Muscle layer of duodenum (tissue), 2 donors: ENCODE measurements around the gene MMS22L.
"Not testable (repeated sequence)": the region's sequence is repeated elsewhere in the genome, so short reads cannot be mapped to it uniquely, and the experiment has no call there.

Source experiments
- H3K27ac ChIP-seq: one replicate; pipeline ENCODE4 v1.7.0; 2013; ENCODE audit warnings: mild to moderate bottlenecking, low read length
- H3K27me3 ChIP-seq: one replicate; pipeline ENCODE4 v1.7.0; 2013; ENCODE audit warnings: low read depth, mild to moderate bottlenecking, control low read depth, low read length
- H3K36me3 ChIP-seq, 2 donors: one replicate each; pipeline ENCODE4 v1.7.0; 2013; ENCODE audit warnings: low read length in 2 of 2, control low read depth in 1 of 2, mild to moderate bottlenecking in 1 of 2; ENCODE audit not compliant: insufficient read depth in 2 of 2, control insufficient read depth in 1 of 2
- H3K4me1 ChIP-seq, 2 donors: one replicate each; pipeline ENCODE4 v1.7.0; 2013; ENCODE audit warnings: low read length in 2 of 2, mild to moderate bottlenecking in 2 of 2, control low read depth in 1 of 2, moderate library complexity in 1 of 2; ENCODE audit not compliant: insufficient read depth in 2 of 2, control insufficient read depth in 1 of 2
- H3K4me3 ChIP-seq, 2 donors: one replicate each; pipeline ENCODE4 v1.7.0; 2013; ENCODE audit warnings: low read length in 2 of 2, low read depth in 1 of 2, mild to moderate bottlenecking in 1 of 2
- H3K9me3 ChIP-seq, 2 donors: one replicate each; pipeline ENCODE4 v1.7.0; 2013; ENCODE audit warnings: low read length in 2 of 2, control low read depth in 1 of 2, mild to moderate bottlenecking in 1 of 2; ENCODE audit not compliant: control insufficient read depth in 1 of 2
- donor health status: healthy.

The MMS22L gene

DNA sequence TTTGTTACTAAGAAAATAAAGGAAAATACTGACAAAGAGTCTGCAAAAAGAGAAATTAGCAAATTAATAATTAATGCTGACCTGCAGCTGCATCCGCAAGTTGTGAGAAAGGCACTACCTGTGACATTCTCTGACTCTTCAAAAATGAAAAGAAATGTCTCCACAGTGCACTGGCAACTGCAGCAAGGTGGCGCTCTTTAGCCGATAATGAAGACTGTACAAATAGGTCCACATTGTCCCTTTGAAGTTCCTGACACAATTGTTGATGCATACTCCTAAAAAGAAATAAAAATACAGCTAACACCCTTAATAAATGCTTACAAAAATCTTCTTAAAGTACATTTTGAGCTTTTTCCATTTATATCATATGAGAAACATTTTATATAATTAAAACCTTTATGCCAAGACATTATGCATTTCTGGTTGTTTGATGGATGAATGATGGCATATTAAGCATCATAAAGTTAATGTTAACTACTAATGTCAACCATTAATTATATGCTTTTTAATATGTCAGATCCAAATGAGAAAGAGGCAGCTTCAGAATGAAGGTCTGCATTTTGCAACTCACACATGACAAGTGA is 96.5 kb downstream of the MMS22L start:
- H3K4me3 ChIP-seq: no peak overlapping the region
- no peaks in the 10 kb centered on the region for H3K9me3 ChIP-seq
- H3K27ac ChIP-seq: no peak overlapping the region
- H3K27me3 ChIP-seq: no peaks in the 10 kb centered on the region
- no peaks in the 10 kb centered on the region for H3K4me1 ChIP-seq
- no peaks in the 10 kb centered on the region for H3K36me3 ChIP-seq

GRCh38 chr6:97177905-97178304 is 105.1 kb downstream of the MMS22L start:
- Histone ChIP-seq H3K27ac (no peak overlapping the region), H3K36me3 (no peaks in the 10 kb centered on the region), H3K27me3 (no peaks in the 10 kb centered on the region), H3K9me3 (no peaks in the 10 kb centered on the region), H3K4me1 (no peaks in the 10 kb centered on the region), H3K4me3 (no peak overlapping the region)

- Histone ChIP-seq H3K27me3 (no peaks in the 10 kb centered on the region), H3K4me3 (no peak overlapping the region), H3K4me1 (no peaks in the 10 kb centered on the region), H3K27ac (no peak overlapping the region), H3K36me3 (peaks cover 0 to 3% of the 10 kb centered on the region in 2 donors), H3K9me3 (no peaks in the 10 kb centered on the region)
Measured at GRCh38 chr6:97176468-97176867, 106.5 kb downstream of the MMS22L start.

- H3K36me3 ChIP-seq: peaks cover 0 to 5% of the 10 kb centered on the region in 2 donors
- H3K4me3 ChIP-seq: no peak overlapping the region
- no peaks in the 10 kb centered on the region for H3K27me3 ChIP-seq
- H3K4me1 ChIP-seq: no peaks in the 10 kb centered on the region
- H3K27ac ChIP-seq: no peak overlapping the region
- no peaks in the 10 kb centered on the region for H3K9me3 ChIP-seq
Measured at GRCh38 chr6:97175806-97176205, 107.2 kb downstream of the MMS22L start.

- Histone ChIP-seq H3K27me3 (no peaks in the 10 kb centered on the region), H3K27ac (no peak overlapping the region), H3K36me3 (peaks cover 0 to 5% of the 10 kb centered on the region in 2 donors), H3K4me1 (no peaks in the 10 kb centered on the region), H3K9me3 (no peaks in the 10 kb centered on the region), H3K4me3 (no peak overlapping the region)
Measured at GRCh38 chr6:97174471-97174870, 108.5 kb downstream of the MMS22L start.

DNA sequence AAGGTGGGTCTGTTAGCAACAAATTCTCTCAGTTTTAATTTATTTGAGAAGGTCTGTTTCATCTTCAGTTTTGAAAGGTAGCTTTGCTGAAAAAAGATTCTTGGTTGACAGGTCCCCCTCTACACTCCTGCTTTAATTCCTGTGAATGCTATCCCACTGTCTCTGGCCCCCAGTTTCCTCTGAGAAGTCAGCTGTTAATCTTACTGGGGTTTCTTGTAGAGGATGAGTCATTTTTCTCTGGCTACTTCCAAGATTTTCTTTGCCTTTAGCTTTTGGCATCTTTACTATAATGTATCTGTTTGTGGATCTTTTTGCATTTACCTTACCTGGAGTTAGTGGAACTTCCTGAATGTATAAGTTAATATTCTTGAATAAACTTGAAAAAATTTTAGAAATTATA is 122.7 kb downstream of the MMS22L start:
- Histone ChIP-seq H3K4me1 (no peaks in the 10 kb centered on the region), H3K36me3 (peaks cover 13 to 15% of the 10 kb centered on the region in 2 donors), H3K9me3 (no peaks in the 10 kb centered on the region), H3K27ac (no peak overlapping the region), H3K27me3 (no peaks in the 10 kb centered on the region), H3K4me3 (no peak overlapping the region)

DNA sequence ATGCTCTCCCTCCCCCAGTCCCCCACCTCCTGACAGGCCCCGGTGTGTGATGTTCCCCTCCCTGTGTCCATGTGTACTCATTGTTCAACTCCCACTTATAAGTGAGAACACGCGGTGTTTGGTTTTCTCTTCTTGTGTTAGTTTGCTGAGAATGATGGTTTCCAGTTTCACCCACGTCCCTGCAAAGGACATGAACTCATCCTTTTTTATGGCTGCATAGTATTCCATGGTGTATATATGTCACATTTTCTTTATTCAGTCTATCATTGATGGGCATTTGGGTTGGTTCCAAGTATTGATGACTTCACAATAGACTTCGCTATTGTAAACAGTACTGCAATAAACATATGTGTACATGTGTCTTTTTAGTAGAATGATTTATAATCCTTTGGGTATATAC is 127.6 kb downstream of the MMS22L start:
- H3K9me3 ChIP-seq, H3K4me1 ChIP-seq, H3K27ac ChIP-seq, H3K4me3 ChIP-seq, H3K36me3 ChIP-seq, H3K27me3 ChIP-seq: not testable (repeated sequence)

DNA sequence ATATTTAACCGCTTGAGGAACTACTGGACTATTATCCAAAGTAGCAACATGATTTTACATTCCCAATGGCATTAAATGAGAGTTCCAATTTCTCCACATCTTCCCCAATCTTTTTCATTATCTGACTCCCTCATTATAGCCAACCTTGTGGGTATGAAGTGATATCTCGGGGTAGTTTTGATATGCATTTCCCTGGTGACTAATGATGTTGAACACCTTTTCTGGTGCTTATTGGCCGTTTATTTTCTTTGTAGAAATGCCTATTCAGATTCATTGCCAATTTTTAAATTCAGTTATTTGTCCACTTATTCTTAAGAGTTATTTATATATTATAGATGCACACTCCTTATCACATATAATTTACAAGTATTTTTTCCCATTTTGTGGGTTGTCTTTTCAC is 129.0 kb downstream of the MMS22L start:
- Histone ChIP-seq H3K4me3 (no peak overlapping the region), H3K27me3 (no peaks in the 10 kb centered on the region), H3K27ac (no peak overlapping the region), H3K9me3 (no peaks in the 10 kb centered on the region), H3K4me1 (no peaks in the 10 kb centered on the region), H3K36me3 (peaks cover 0 to 4% of the 10 kb centered on the region in 2 donors)

DNA sequence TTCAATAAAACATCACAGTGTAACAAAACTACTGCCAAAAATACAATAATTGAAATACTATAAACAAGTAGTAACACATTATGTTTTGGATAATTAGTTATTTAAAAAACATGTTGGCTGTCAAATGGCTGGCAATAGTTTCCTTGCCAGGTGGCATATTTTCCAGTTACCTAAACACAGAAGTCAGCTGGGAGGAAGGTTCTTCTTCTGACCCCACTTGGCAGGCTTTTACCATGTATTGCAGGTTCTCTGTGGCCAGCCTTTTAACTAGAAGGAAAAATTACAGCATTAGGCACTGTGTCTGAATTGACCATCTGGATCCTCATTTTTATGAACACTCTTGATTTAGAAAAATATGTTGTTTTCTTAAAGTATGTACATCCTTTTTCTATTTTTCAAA is 131.4 kb downstream of the MMS22L start:
- Histone ChIP-seq H3K9me3 (no peaks in the 10 kb centered on the region), H3K36me3 (peaks cover 4 to 9% of the 10 kb centered on the region in 2 donors), H3K4me3 (no peak overlapping the region), H3K4me1 (no peaks in the 10 kb centered on the region), H3K27me3 (no peaks in the 10 kb centered on the region), H3K27ac (no peak overlapping the region)

DNA sequence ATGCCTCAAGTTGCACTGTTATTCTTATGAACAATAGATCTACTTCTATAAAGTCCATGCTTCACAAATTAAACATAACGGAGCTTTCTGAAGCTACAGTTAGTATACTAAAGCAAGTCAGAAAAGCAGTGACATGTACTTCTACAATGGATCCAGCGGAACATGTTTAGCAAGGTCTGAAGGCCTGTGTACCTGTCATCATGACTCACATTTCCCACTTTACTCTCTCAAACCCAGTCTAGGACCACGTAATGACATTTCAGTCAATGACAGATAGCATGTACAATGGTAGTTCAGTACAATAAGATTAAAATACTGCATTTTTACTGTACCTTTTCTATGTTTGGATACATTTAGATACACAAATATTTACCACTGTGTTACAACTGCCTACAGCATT is 132.1 kb downstream of the MMS22L start:
- Histone ChIP-seq H3K27ac (no peak overlapping the region), H3K27me3 (no peaks in the 10 kb centered on the region), H3K4me3 (no peak overlapping the region), H3K4me1 (no peaks in the 10 kb centered on the region), H3K9me3 (no peaks in the 10 kb centered on the region), H3K36me3 (peaks cover 4 to 9% of the 10 kb centered on the region in 2 donors)

DNA sequence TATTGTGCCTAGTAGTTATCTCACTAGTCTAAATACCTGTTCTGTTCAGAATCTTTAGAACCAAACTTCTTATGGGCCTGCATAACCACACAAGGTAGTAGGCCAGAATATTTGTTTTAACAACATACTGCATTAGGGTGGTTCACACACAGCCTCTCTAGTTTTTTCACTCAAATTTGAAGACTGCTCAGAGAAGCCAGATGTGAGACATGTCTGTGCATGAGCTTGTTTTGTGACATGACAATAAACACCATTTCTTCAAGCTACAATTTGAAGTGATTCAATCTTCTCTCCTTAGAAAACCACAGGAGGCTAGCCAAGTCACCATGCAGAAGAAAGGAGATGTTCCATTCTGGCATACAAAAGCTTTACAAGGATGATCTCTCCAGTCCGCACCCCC is 135.6 kb downstream of the MMS22L start:
- no peak overlapping the region for H3K27ac ChIP-seq

GRCh38 chr6:97145691-97146090 is 137.3 kb downstream of the MMS22L start:
- H3K36me3 ChIP-seq: peaks cover 0 to 9% of the 10 kb centered on the region in 2 donors
- no peak overlapping the region for H3K4me3 ChIP-seq
- no peaks in the 10 kb centered on the region for H3K4me1 ChIP-seq

More for the DNA sequence above, 135.6 kb downstream of the MMS22L start:
- H3K4me3 ChIP-seq: no peak overlapping the region
- no peaks in the 10 kb centered on the region for H3K4me1 ChIP-seq
- H3K27me3 ChIP-seq: no peaks in the 10 kb centered on the region
- no peaks in the 10 kb centered on the region for H3K9me3 ChIP-seq
- H3K36me3 ChIP-seq: peaks cover 4 to 9% of the 10 kb centered on the region in 2 donors

More at GRCh38 chr6:97145691-97146090, 137.3 kb downstream of the MMS22L start:
- Histone ChIP-seq H3K27ac (no peak overlapping the region), H3K27me3 (no peaks in the 10 kb centered on the region), H3K9me3 (no peaks in the 10 kb centered on the region)
